ENCODE data around the gene ZNF407. TPM values are rescaled to one million over a fixed set of nuclear protein-coding genes. Genes with fewer than 3 reads are reported as not detected.

ZNF407 gene
- total RNA-seq, 1 donor from 2014 or later = 23.8 TPM

DNA sequence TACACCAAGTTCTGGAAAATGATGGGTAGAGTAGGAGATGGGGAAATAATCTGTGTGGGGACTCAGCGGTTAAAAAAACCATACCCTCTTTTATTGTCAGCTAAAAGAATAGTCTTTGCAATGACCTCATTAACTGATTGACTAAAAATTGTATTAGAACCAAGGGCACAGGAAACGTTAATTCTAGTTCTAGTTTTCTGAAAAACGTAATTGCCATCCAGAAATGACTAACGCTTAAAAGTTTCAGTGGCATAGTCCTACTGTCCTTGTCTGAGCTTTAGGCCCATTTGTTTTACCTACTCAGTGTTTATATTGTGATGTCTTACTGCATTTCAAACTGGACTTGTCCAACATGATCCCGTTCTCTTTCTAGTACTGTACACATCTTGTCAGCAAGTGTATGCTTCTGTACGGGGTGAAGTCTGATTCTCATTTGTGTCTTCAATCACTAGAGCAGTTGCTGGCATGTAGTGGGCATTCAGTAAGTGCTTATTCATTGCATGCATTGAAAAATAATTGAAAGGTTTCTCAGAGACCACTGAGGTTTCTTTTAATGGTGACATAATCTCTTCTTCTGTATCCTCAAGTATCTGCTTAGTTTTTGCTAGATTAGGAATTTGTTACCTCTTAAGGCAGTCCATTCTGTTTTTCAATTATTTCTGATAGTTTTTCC, 81.5 kb downstream of the ZNF407 start:
- DNase-seq (ENCODE audit: low read depth) = no peak

GRCh38 chr18:74679679-74680076, 82.0 kb downstream of the ZNF407 start:
- no peak for DNase-seq (ENCODE audit: low read depth)

GRCh38 chr18:74682141-74682990, 84.7 kb downstream of the ZNF407 start:
- peak; percentile 39 for DNase-seq (ENCODE audit: low read depth)

GRCh38 chr18:74682991-74683297, 85.3 kb downstream of the ZNF407 start:
- peak; percentile 37 for DNase-seq (ENCODE audit: low read depth)

DNA sequence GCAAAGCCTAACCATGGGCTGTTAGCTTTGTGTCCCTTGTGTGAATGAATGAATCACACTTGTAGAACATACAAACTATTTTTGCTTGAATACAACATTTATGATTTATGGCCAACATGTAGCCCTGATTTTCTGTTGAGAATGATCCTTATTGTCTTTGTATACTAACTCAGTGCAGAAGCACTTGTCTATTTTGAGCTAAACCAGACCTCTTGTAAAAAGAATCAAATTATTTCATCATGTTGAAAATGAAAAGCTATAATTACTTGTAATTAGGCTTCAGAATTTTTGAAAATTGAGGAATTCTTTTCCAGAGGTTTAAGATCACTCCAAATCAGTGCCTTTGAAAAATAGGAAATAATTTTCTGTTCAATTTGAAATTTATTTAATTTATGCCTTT, 85.9 kb downstream of the ZNF407 start:
- no peak for DNase-seq (ENCODE audit: low read depth)

DNA sequence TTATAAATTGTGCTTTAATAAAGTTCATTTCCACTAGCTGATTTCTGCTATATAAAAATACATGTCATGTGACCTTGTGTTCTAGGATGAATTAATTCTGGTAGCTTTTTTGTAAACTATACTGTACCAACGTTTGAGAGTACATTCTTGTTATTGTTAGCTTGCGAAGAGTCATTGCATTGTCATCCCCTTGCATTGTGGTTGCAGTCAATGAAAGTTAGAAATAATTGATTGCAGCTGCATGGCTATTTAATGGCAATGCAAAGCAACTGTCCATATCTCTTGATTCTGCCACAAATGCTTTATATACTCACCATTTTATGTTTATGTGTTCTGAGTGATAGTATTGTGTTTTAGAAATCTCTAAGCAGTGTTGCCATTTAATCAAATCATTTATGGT, 91.6 kb downstream of the ZNF407 start:
- DNase-seq (ENCODE audit: low read depth) = no peak

- DNase-seq (ENCODE audit: low read depth) = no peak
These were observed 94.8 kb downstream of the ZNF407 start for GRCh38 chr18:74692367-74693013.

- DNase-seq (ENCODE audit: low read depth) = no peak
These were observed 96.8 kb downstream of the ZNF407 start for GRCh38 chr18:74694436-74694835.

GRCh38 chr18:74695170-74695569, 97.5 kb downstream of the ZNF407 start:
- no peak for DNase-seq (ENCODE audit: low read depth)

DNA sequence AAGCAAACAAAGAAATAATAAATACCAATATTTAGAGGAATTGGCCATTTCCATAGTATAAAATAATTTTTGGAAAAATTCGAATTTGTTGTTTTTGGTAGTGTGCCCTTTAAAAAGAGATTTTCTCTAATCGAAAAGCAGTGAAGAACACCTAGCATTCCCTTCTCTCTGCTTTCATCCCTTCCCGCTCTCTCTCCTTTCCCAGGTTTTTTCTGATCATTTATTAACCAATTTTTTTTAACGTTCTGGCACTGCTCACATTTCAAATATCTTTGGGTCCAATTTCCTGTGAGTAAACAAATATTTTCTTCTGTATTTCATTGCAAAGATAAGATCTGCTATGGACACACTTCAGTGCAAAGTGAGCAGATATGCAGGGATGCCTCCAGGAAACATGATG, 101.2 kb downstream of the ZNF407 start:
- DNase-seq (ENCODE audit: low read depth) = no peak

DNA sequence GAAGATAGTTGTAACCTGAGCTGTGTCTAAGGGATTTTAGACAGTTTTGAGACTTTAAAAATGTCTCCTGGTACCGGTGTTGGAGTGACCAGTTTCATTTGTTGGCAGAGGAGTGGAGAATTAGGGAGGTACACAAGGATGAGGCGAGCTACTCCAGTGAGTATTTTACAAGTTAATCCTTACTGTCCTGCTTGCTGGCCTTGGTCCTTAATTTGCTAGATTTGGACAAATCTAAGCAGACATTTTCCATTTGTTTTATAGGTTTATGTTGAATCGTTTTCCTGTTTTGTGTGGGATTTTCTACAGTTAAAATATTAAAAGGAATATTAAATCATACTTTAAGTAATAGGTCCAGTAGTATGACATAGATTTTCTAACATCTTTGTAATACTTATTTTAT, 101.8 kb downstream of the ZNF407 start:
- no peak for DNase-seq (ENCODE audit: low read depth)

DNA sequence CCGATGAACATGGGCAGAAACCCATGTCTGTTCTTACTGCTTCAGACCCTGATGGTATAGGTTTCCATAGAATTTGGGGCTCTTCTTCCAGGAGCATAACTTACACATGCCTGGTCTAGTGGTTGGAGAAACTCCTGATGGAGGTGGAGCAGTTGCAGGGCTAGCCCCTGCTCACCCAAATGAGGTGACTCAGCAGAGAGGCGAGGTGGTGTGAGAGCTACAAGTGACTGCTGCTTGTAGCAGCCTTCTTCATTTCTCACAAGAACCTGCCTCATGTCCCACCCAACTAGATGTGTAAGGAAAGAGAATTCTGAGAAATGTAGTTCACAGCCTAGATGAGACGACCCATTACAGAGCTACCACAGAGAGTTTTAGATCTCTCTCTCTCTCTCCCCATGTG, 105.3 kb downstream of the ZNF407 start:
- DNase-seq (ENCODE audit: low read depth) = peak; percentile 17

- no peak for DNase-seq (ENCODE audit: low read depth)
These were observed 110.5 kb downstream of the ZNF407 start for GRCh38 chr18:74708169-74708568.

DNA sequence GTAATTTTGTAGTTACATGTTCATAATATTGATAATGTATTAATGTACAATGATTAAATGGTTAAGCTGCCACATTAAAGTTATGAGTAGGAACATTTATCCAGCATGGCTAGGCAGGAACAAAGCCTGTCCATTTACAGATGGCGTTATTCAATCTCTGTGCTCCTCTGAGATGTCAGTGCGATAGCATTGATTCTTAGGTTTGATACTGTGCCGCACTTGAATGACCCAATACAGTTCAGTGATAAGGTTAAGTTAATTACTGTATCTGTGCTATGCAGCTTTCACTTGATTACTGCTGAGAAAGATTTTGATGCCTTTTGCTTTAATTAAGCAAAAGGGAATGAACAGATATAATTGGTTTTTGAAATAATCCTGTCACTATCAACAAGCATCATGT, 111.8 kb downstream of the ZNF407 start:
- DNase-seq (ENCODE audit: low read depth) = no peak

GRCh38 chr18:74714120-74714519, 116.5 kb downstream of the ZNF407 start:
- no peak for DNase-seq (ENCODE audit: low read depth)

DNA sequence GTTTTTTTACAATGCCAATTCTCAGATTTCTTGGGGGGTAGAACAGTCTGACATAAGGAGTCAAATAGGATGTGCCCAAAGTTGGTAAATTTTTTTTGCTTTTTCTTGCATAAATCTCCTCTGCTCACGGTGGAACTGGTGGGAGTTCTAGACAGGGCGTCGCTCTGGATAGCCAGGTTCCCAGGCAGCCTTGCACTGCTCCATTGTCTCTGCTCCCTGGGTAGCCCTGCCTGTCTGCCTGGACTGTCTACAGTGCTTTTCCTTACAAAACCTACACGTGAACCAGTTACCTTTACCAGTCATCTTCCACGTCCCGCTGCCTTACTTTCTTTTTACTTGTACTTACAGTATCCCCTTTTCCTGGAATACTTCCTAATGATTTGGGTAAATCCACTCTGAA, 117.1 kb downstream of the ZNF407 start:
- no peak for DNase-seq (ENCODE audit: low read depth)

DNA sequence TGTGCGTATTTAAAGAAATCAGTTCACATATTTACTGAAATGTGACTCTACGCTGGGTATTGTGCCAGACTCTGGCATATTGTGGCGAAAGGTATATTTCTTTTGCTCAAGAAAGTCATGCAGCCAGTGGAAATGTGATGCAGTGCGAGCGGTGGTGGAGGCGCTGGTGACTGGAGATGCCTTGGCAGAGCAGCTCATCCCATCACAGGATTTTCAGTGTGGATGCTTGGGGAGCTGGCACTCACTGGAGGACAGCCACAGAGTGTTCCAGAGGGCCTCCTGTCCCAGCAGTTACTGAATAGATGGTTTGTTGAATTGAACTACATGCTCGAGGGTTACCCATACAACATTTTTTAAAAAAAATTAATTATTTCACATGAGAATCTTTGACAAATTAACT, 117.6 kb downstream of the ZNF407 start:
- no peak for DNase-seq (ENCODE audit: low read depth)

DNA sequence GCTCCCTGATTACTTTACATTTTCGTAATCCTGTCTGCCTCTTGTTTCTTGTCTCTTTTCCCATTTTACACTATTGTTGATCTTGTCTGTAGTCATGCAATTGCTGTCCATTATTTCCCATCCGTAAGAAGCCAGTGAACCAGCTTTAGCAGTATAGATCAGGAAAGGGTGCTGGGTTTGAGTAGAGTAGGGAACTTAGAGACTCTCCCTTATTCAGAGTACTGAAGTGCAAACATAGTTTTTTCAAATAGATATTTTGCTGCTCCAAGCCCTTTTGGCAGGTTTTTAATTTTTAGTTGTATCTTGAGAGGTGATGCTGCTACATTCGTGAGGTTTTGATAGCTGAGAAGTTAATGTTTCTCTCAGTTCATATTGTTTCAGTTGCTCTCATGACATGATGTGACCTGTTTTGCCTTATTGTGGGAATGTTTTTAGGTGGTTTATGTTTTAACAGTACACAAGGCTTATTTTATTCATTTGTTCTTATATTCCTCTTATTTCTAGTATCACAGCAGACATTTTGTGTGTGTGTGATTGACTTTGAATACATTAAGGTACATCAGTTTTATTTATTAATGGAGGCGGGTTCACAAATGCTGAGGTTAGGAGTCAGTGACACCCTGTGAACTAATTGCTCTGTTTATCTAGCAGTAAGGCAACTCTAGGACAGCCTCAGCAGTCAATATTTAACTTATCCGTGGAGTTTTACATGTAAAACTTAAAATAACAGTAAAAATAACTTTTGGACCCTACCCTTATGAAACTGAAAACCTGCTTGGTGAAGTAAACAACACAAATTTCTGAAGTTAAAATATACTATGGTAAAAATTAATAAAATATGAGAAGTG, 118.4 kb downstream of the ZNF407 start:
- peak; percentile 66 for DNase-seq (ENCODE audit: low read depth)

- no peak for DNase-seq (ENCODE audit: low read depth)
These were observed 120.6 kb downstream of the ZNF407 start for GRCh38 chr18:74718312-74718711.

GRCh38 chr18:74722237-74722636, 124.6 kb downstream of the ZNF407 start:
- peak; percentile 53 for DNase-seq (ENCODE audit: low read depth)

DNA sequence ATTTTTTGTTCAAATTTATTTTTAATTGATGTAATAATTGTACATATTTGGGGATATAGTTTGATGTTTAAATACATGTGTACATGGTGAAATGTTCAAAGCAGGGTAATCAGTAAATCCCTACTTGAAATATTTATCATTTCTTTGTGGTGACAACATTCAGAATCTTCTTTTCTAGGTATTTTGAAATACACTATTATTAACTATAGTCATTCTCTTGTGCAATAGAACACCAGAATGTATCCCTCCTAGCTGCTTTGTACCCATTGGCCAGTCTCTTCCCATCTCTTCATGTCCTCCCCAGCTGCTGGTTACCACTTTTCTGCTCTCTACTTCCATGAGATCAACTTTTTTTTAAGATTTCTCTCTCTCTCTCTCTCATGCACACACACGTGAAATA, 126.5 kb downstream of the ZNF407 start:
- DNase-seq (ENCODE audit: low read depth) = peak; percentile 38

GRCh38 chr18:74725690-74726089, 128.0 kb downstream of the ZNF407 start:
- no peak for DNase-seq (ENCODE audit: low read depth)

All from renal cortical epithelial cell (primary cell).